Smooth muscle cell (in vitro differentiated cells): ENCODE measurements around the gene SPATA13. TPM values are rescaled to one million over a fixed set of nuclear protein-coding genes. Genes with fewer than 3 reads are reported as not detected.

Source experiments
- DNase-seq: peaks from one replicate; lab custom pipeline; 2025; ENCODE audit not compliant: unreplicated experiment; lab: John Stamatoyannopoulos, UW
- H2AFZ ChIP-seq: fragments of 200-600 bp; sonication (generic); 2 replicates; pipeline ENCODE4 v1.6.0; 2016; ENCODE audit warnings: antibody characterized with exemption, low read depth, mild to moderate bottlenecking
- H3F3A ChIP-seq: fragments of 200-600 bp; sonication (generic); 2 replicates; pipeline ENCODE4 v1.6.0; 2017; ENCODE audit warnings: antibody characterized with exemption, low read depth
- H3K27ac ChIP-seq: fragments of 200-600 bp; sonication (generic); 2 replicates; pipeline ENCODE4 v1.5.1; 2016; ENCODE audit warnings: low read depth, mild to moderate bottlenecking
- H3K27me3 ChIP-seq: fragments of 200-600 bp; sonication (generic); 2 replicates; pipeline ENCODE4 v1.6.1; 2016; ENCODE audit warnings: low read depth, mild to moderate bottlenecking
- H3K36me3 ChIP-seq: fragments of 200-600 bp; sonication (generic); 2 replicates; pipeline ENCODE4 v1.5.1; 2016; ENCODE audit warnings: low read depth
- H3K4me1 ChIP-seq: fragments of 200-600 bp; sonication (generic); 2 replicates; pipeline ENCODE4 v1.5.1; 2016; ENCODE audit warnings: low read depth
- H3K4me2 ChIP-seq: fragments of 200-600 bp; sonication (generic); 2 replicates; pipeline ENCODE4 v1.6.0; 2016; ENCODE audit warnings: mild to moderate bottlenecking
- H3K4me3 ChIP-seq: fragments of 200-600 bp; sonication (generic); 2 replicates; pipeline ENCODE4 v1.5.1; 2016; ENCODE audit warnings: mild to moderate bottlenecking
- H3K79me2 ChIP-seq: fragments of 200-600 bp; sonication (generic); 2 replicates; pipeline ENCODE4 v1.6.0; 2016; ENCODE audit warnings: low read depth, mild to moderate bottlenecking
- H3K9ac ChIP-seq: fragments of 200-600 bp; sonication (generic); 2 replicates; pipeline ENCODE4 v1.6.0; 2016; ENCODE audit warnings: low read depth
- H3K9me3 ChIP-seq: fragments of 200-600 bp; sonication (generic); replicated peaks from 2 replicates; pipeline ENCODE4 v1.5.1; 2016; ENCODE audit warnings: low read depth
- H4K20me1 ChIP-seq: fragments of 200-600 bp; sonication (generic); 2 replicates; pipeline ENCODE4 v1.6.0; 2016; ENCODE audit warnings: low read depth
- CTCF ChIP-seq: fragments of 200-600 bp; sonication (generic); IDR thresholded peaks from 2 replicates; pipeline ENCODE4 v1.5.1; 2017; ENCODE audit warnings: borderline replicate concordance, mild to moderate bottlenecking, antibody characterized with exemption; ENCODE audit not compliant: insufficient read depth, poor library complexity, severe bottlenecking
- WGBS: methylation state at CpG from one replicate; pipeline ENCODE4 v1.1.7; 2016; ENCODE audit warnings: low lambda C conversion rate; 5-methylcytosine and 5-hydroxymethylcytosine counted together
- polyA plus RNA-seq: library from polyadenylated mRNA; unstranded; fragments of >200 nt; fragmentation: Nextera tagmentation; extraction: Ambion mirVana; gene quantifications from 2 replicates; pipeline ENCODE4 v1.2.1, GENCODE V29; 2016
- total RNA-seq: library from RNA; depleted of rRNA; stranded (reverse); fragments of >200 nt; gene quantifications from 2 replicates; pipeline ENCODE4 v1.2.3, GENCODE V29; 2014

Gene SPATA13
- total and polyA plus RNA-seq, 2 experiments from 2014 or later = 7.1 to 16.6 TPM

GRCh38 chr13:24275041-24275440 is 114.5 kb downstream of the SPATA13 start:
- Histone ChIP-seq H3K27me3 (no peaks in the 10 kb centered on the region), H3K4me1 (peaks cover 37% of the 10 kb centered on the region), H3K36me3 (no peaks in the 10 kb centered on the region), H4K20me1 (no peaks in the 10 kb centered on the region), H3K79me2 (peaks cover 26% of the 10 kb centered on the region), H3F3A (peaks cover 9% of the 10 kb centered on the region), H3K9ac (peak overlapping the region; percentile 58), H3K9me3 (no peaks in the 10 kb centered on the region), H3K4me2 (peak overlapping the region; percentile 52), H3K27ac (peak overlapping the region; percentile 86), H3K4me3 (no peak overlapping the region), H2AFZ (no peak overlapping the region)
- TF ChIP-seq CTCF = no peak
- no peak for DNase-seq

GRCh38 chr13:24276306-24276705 is 115.8 kb downstream of the SPATA13 start:
- DNase-seq = no peak
- no peak overlapping the region for H3K4me3 ChIP-seq
- TF ChIP-seq CTCF = no peak
- H3K79me2 ChIP-seq = peaks cover 26% of the 10 kb centered on the region
- 100% methylated on average over 2 of the region's 2 CpGs for WGBS
- H3K4me2 ChIP-seq = no peak overlapping the region
- H3K27ac ChIP-seq = peak overlapping the region; percentile 20
- no peak overlapping the region for H2AFZ ChIP-seq
- H3K4me1 ChIP-seq = peaks cover 24% of the 10 kb centered on the region
- no peaks in the 10 kb centered on the region for H3K9me3 ChIP-seq
- no peak overlapping the region for H3K9ac ChIP-seq
- no peaks in the 10 kb centered on the region for H3K27me3 ChIP-seq
- H4K20me1 ChIP-seq = no peaks in the 10 kb centered on the region
- peaks cover 11% of the 10 kb centered on the region for H3F3A ChIP-seq
- H3K36me3 ChIP-seq = no peaks in the 10 kb centered on the region

GRCh38 chr13:24276861-24277260 is 116.3 kb downstream of the SPATA13 start:
- H4K20me1 ChIP-seq = no peaks in the 10 kb centered on the region
- DNase-seq = no peak
- H3K9ac ChIP-seq = no peak overlapping the region
- peaks cover 22% of the 10 kb centered on the region for H3K4me1 ChIP-seq
- no peaks in the 10 kb centered on the region for H3K9me3 ChIP-seq
- peak overlapping the region; percentile 20 for H3K27ac ChIP-seq
- H3K4me2 ChIP-seq = no peak overlapping the region
- no peaks in the 10 kb centered on the region for H3K27me3 ChIP-seq
- TF ChIP-seq CTCF = no peak
- 86% methylated on average over 13 of the region's 13 CpGs for WGBS
- peaks cover 26% of the 10 kb centered on the region for H3K79me2 ChIP-seq
- no peak overlapping the region for H2AFZ ChIP-seq
- peaks cover 11% of the 10 kb centered on the region for H3F3A ChIP-seq
- H3K36me3 ChIP-seq = no peaks in the 10 kb centered on the region
- no peak overlapping the region for H3K4me3 ChIP-seq

GRCh38 chr13:24277761-24278160 is 117.2 kb downstream of the SPATA13 start:
- Histone ChIP-seq H4K20me1 (no peaks in the 10 kb centered on the region), H3K4me1 (peaks cover 15% of the 10 kb centered on the region), H2AFZ (no peak overlapping the region), H3K4me3 (no peak overlapping the region), H3K4me2 (peak overlapping the region; percentile 39), H3K9ac (peak overlapping the region; percentile 25), H3K27me3 (no peaks in the 10 kb centered on the region), H3K79me2 (peaks cover 26% of the 10 kb centered on the region), H3K36me3 (no peaks in the 10 kb centered on the region), H3F3A (peaks cover 9% of the 10 kb centered on the region), H3K27ac (peak overlapping the region; percentile 84), H3K9me3 (no peaks in the 10 kb centered on the region)
- WGBS = 36% methylated on average over 6 of the region's 6 CpGs
- no peak for DNase-seq
- TF ChIP-seq CTCF = no peak
